Stimulated activated naive CD4-positive, alpha-beta T cell (primary cell): ENCODE measurements around the gene GLOD5.

Source experiments
- DNase-seq, 6 experiments: peaks; one replicate each; lab custom pipeline; 2025; lab: John Stamatoyannopoulos, UW

Gene GLOD5

DNA sequence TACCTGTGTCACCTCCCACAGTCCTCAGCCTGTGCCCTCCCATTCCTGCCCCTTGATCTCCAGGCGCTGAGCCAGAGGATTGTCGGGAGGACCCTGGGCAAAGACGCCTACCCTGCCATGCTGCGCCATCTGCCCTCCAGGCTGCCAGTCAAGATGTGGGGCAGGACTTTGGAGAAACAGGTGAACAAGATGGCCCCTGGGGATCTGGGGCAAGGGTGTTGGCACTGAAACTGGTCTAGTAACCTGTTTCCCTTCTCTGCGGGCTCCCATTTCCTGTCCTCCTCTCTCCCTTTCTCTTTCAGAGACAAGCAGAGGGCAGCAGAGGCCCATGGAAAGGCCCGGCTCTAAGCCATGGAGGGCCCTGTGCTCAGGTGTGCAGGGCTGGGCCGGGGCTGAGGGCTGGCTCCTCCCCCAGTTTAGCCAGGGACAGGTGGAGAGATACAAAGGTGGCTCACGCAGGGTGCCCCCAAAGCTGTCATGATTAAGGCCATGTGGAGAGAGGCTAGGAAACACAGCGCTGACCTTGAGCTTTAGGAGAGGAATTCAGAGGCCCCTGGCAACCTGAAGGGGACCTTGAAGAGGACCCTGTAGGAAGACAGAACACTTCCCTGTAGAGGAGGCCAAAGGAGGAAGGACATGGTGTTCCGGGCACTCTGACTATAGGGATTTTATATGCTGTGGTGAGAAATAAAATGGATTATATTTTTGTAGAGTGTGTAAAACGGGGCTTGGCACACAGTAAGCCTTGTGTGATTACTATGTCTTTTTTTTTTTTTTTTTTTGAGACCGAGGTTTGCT is at the start of gene GLOD5:
Gene GLOD5, plus strand, starts transcription at position 74 of the 798 bp plus-strand sequence. Its CDS starts 44 bp downstream, at position 118.
- DNase-seq, result no peak

GRCh38 chrX:48711929-48712505 is 49.5 kb upstream of the GLOD5 start:
- no peak for DNase-seq

GRCh38 chrX:48713847-48714246 is 47.7 kb upstream of the GLOD5 start:
- peak in 1 of 6 experiments; percentile 66 for DNase-seq

DNA sequence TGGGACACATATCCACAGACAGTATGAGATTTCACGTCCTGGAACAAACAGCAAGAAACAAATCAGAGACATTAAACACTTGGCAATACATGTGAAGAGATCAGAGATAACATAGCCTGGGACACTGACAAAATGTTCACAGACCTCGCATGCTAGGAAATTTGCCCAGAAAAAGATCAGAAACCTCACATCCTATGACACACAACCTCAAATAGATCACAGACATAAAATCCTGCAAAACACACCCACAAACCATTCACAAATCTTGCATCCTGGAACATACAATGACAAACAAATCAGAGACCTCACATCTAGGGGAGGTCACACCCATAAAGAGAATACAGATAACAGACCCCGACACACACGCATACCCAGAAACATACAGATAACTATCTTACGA is 47.0 kb upstream of the GLOD5 start:
- peak in 3 of 6 experiments; percentile 62 to 71 (median 63) for DNase-seq

- DNase-seq, result no peak
Observed at GRCh38 chrX:48715072-48715471, 46.5 kb upstream of the GLOD5 start.

- DNase-seq, result peak in 2 of 6 experiments; percentile 7 to 9
Observed at GRCh38 chrX:48715876-48716502, 45.6 kb upstream of the GLOD5 start.

DNA sequence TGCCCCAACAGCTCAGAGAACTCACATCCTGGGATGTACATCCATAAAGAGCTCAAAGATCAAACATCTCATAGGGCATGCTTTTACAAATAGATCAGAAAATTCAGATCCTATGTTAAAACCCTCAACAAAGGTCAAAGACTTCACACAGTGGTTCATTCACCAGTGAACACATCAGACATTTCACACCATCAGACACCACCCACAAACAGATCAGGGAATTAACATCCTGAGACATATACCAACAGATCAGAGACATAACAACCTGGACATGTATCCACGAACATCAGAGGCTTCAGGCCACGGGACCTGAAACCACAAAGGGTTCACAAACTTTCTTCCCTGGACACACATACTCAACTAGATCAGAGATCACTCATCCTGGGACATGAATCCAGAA is 41.6 kb upstream of the GLOD5 start:
- no peak for DNase-seq

DNA sequence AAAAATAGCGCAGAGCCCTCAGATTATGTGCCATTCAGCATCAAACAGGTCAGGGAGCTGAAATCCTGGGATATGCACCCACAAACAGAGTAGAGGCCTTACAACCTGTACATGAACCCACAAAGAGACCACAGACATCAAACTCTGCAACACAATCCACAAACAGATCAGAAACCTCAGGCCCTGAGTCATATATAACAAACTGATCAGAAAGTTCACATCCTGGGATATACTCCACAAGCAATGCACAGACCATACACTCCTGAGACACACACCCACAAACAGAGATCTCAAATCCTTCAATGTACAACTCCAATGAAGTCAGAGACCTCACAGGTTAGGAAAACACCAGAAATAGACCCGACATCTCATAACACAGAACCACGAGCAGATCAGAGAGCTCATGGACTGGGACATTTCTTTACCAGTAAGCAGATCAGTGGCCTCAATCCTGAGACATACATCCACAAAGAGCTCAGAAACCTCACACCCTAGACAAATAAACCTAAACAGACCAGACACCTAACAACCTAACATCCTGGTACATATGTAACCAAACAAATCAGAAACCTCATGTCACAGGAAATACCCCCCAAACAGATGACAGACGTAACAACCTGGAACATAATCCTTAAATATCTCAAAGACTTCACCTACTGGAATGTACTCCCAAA is 40.8 kb upstream of the GLOD5 start:
- DNase-seq, result peak in 1 of 6 experiments; percentile 26

- DNase-seq, result no peak
Observed at GRCh38 chrX:48721916-48722315, 39.6 kb upstream of the GLOD5 start.

DNA sequence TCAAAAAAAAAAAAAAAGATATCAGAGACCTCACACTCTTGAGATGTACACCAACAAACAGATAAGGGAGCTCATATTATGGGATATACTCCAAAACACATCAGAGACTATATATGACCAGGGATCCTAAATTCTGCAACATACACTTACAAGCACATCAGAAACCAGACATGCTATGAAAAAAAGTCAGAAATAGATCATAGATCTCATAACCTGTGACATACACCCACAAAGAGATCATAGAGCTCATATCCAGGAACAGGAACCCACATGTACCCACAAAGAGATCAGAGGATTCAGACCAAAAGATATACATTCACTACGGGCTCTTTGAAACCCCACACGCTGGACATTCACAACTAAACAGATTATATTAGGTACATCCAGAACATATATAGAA is 35.0 kb upstream of the GLOD5 start:
- peak in 3 of 6 experiments; percentile 18 to 37 (median 27) for DNase-seq

- DNase-seq, result no peak
Observed at GRCh38 chrX:48728653-48729052, 32.9 kb upstream of the GLOD5 start.

DNA sequence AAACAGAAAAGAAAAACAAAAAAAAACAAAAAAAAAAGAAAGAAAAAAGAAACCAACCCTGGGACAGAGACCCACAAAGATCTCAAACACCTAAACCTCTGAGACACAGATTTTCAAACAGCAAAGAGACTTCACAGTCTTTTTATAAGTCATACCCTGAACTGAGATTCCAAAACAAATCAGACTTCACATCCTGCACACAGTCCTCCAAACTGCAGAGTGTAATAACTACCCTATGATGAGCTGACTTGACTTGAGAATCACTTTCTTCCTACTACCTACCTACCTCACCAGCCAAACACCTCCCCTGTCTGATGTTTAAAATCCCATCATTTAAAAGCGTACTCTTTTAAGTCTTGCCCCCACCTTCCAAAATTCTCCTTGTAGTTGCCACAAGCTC is 25.2 kb upstream of the GLOD5 start:
- peak in 2 of 6 experiments; percentile 36 to 37 for DNase-seq

GRCh38 chrX:48736878-48737212 is 24.7 kb upstream of the GLOD5 start:
- DNase-seq, result no peak

- peak; percentile 84 to 93 (median 88) for DNase-seq
Observed at GRCh38 chrX:48737213-48737938, 24.2 kb upstream of the GLOD5 start.

DNA sequence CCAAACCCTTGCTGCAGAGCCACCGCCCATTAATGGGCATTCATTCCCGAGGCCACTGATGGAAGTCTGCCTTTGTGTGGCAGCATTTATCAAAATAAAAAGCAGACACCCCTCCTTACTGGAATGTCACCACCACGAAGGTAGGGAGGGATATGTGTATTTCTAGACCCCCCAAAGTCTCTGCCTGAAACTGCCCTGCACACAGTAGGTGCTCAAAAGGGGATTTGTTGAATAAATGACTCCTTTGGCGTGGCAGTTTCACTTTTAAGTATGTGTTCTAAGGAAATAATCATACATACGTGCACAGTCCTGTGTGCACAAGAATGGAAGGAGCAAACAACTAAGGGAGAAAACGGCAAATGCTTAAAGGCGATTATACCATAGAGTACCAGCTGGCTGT is 23.6 kb upstream of the GLOD5 start:
- no peak for DNase-seq

DNA sequence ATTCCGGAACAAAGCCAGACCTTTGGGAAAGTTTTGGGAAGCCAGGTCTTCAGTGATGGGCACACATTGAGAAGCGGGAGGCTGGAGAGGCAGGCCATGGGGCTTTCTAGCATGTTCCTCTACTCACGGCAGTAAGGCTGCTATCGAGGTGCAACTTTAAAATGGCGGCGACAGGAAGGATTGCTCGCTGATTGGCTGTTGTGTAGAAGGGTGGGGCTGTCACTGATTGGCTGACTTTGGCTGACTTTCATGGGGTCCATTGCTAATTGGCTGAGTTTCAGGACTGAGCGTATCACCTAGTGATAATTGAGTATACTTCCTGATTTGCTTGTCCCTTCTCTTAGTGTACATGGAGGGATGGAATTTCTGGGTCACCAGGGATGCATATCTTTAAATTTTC is 19.7 kb upstream of the GLOD5 start:
- no peak for DNase-seq

DNA sequence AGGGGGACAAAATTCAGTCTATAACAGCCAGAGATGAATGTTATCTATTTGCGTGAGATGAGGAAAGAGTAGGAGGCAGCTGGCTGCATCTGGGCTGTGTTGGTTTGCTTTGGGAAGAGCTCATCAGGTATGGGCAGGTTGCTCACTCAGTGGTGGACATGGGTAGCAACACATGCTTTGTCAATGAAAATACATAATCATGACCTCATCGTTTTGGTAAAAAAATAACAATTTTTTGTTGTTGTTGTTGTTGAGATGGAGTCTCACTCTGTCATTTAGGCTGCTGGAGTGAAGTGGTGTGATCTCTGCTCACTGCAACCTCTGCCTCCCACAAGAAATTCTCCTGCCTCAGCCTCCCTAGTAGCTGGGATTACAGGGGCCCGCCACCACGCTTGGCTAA is 16.3 kb upstream of the GLOD5 start:
- no peak for DNase-seq

- no peak for DNase-seq
Observed at GRCh38 chrX:48747415-48748016, 14.0 kb upstream of the GLOD5 start.

GRCh38 chrX:48749182-48749581 is 12.4 kb upstream of the GLOD5 start:
- DNase-seq, result no peak

DNA sequence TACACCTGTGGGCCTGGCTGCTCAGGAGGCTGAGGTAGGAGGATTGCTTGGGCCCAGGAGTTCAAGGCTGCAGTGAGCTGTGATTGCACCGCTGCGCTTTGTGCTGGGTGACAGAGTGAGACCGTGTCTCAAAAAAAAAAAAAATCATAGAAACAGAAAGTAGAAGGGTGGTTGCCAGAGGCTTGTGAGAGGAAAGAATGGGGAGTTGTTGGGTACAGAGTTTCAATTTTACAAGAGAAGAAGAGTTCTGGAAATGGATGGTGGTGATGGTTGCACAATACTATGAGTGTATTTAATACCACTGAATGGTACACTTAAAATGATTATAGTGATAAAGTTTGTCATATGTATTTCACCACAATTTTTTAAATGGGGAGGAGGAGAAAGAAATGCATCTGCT is 10.2 kb upstream of the GLOD5 start:
- DNase-seq, result no peak

- DNase-seq, result no peak
Observed at GRCh38 chrX:48752498-48752897, 9.0 kb upstream of the GLOD5 start.
